D341Med (cell line): ENCODE results near the gene DENND1A.
"Not testable (repeated sequence)": the region's sequence is repeated elsewhere in the genome, so short reads cannot be mapped to it uniquely, and the experiment has no call there.

Experiments
- DNase-seq: peaks from one replicate; pipeline ENCODE4 v3.0.0; 2012; ENCODE audit warnings: low spot score

DENND1A gene

GRCh38 chr9:123453831-123454321 is 476.1 kb downstream of the DENND1A start:
- DNase-seq = no peak

DNA sequence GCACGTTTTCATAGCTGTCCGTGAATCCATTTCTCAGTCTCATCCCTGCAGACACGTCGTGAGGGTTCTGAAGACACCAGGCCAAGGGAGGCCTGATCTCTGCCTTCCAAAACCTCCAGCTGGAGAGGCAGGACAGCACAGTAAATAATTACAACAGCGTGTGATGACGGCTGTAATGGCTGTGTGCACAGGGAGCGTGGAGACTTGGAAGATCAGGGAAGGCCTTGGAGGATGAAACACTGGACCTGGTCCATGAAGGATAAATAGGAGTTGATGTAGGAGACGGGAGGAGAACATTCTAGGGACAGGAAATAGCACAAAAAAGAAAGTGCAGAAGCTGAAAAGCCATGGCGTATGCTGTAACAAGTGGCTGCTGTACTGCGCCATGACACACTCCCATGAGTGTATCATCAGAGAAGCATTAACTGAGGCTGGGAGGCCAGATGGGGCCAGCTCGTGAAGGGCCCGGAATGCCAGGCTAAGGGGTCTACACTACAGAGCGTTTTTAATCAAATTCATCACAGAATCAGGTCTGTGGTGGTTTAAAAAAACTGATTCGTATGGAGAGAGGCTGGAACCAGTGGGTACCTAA is 476.8 kb downstream of the DENND1A start:
- DNase-seq = no peak

- DNase-seq = no peak
Observed at GRCh38 chr9:123450996-123451395, 478.9 kb downstream of the DENND1A start.

GRCh38 chr9:123450098-123450770 is 479.7 kb downstream of the DENND1A start:
- DNase-seq = no peak

DNA sequence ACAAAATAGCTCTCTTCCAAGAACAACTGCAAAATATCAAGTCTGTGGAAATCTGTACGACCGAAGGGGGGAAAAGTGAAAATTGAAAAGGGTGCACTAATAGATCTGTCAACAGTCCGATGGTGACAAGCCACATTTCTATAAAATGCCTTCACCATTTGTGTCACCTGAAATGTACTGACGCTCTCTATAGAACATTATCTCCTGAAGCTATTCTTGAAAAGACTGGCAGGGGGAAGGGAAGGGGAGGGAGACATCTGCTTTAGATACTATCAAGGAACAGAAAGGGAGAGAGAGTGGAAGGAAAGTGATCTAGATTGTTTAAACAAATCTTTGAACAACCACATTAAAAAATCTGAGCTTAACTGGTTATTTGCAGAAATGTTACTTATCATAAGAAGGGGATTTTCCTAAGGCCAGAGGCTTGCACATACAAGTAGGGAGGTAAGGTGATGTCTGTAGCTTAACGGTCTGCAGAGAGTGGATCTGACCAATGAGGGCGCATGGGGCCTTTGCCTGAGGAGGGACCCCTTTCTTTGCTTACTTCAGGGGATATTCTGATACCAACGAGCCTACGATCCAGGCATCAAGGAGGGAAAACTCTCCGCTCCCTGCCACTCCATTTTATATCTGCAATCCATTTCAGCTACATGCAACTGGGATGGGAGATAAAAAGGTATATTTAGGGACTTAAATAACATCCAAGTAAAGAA is 481.8 kb downstream of the DENND1A start:
- DNase-seq = no peak

DNA sequence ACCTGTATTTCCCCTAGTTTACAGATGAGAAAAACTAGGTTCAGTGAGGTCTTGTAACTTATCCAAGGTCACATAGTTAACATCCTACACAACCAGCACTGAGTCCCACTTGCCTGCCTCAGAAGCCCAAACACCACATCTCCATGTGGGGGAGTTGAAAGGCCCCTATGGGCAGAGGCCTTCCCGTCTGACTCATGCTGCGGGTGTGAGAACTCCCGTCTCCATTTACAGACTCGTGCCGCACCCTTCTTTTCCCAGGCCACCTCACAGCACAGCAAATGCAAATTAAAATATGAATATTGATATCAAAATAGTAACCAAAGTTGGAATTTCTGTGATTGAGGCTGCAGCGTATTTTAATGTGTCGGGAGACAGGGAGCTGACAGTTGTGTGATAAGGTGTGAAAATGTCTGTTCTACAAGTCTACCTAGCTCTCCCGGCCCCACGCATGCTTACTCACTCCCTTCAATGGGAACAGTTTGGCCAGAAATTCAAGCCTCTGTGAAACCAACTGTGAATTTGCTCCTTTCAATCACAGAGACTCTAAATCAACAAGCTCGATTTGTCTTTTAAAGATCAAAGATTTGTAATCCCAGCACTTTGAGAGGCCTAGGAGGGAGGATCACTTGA is 483.8 kb downstream of the DENND1A start:
- DNase-seq = no peak

- DNase-seq = no peak
Observed at GRCh38 chr9:123445116-123445515, 484.8 kb downstream of the DENND1A start.

- DNase-seq = no peak
Observed at GRCh38 chr9:123441769-123442168, 488.2 kb downstream of the DENND1A start.

DNA sequence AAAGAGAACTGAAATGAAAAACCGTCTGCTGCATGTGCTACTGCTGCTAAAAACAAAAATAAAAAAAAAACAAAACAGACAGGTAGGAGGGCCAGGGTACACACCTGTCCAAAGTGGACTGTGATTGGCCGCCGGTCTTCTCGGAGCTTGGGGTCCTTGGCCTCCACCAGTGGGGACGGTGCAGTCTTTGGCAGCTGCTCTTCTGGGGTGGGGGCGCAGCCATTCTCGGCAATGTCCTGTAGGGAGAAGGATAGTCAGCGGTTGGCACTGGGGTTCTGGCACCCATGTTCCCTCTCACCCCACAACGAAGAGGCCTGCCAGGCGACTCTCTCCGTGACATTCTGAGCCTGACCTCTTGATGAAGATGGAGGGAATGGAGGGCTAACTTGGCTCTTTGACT is 489.7 kb downstream of the DENND1A start:
- no peak for DNase-seq

- DNase-seq = no peak
Observed at GRCh38 chr9:123438821-123439220, 491.1 kb downstream of the DENND1A start.

DNA sequence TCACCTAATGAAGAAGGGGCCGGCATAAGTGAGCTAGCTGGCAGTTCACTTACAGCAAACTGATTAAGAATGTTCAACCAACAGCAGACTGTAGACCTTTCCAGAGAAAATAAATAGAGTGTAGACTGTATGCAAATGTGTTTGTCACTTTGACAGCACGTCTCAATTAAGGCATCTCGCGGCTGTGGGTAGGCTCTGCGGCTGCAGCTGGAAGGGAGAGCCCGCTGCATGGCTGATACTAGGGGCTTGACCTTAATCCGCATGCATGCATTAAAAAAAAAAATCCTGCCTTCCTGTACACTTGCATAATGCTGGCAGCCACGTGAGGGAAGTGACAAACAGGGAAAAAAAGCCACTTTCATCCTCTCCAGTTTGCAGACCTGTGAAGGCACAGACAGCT is 491.6 kb downstream of the DENND1A start:
- no peak for DNase-seq

DNA sequence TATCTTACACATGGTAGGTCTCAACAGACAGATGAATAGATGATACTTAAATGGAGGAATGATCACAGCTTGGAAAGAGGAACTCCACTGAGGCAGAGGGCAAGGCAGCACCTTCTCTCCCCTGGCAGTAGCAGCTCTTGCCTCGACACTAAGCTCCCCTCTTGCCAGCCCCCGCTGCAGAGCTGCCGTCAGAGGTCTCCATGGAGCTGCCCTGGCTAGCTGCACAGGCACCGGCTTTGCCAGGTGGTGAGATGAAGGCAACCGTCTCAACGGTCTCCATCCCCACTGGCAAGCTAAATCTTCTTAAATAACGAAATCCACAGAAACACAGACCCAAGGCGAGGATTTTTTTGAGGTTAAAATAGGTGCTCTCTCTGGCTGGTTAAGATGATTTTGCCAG is 492.7 kb downstream of the DENND1A start:
- no peak for DNase-seq

DNA sequence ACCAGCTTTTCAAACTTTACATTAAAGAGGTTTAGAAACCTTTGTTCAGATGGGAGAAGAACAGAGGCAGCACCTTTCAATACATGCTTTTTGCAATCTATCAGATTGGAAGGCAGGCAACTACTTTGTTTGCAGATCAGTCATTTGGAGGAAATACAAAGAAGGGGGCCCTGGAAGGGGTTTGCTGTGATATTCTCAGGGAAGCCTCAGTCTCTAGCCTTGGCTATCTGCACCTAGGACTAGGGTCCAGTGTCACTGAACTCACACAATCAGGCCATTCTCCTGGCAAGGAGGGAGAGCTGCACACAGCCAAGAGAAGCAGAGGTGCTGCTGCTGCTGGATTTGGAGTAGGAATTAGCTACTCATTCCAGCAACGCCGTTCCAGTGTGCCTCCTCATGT is 494.5 kb downstream of the DENND1A start:
- DNase-seq = no peak

- no peak for DNase-seq
Observed at GRCh38 chr9:123434619-123435240, 495.2 kb downstream of the DENND1A start.

GRCh38 chr9:123432331-123433236 is 497.3 kb downstream of the DENND1A start:
- DNase-seq = no peak

GRCh38 chr9:123431581-123431980 is 498.3 kb downstream of the DENND1A start:
- DNase-seq = no peak

DNA sequence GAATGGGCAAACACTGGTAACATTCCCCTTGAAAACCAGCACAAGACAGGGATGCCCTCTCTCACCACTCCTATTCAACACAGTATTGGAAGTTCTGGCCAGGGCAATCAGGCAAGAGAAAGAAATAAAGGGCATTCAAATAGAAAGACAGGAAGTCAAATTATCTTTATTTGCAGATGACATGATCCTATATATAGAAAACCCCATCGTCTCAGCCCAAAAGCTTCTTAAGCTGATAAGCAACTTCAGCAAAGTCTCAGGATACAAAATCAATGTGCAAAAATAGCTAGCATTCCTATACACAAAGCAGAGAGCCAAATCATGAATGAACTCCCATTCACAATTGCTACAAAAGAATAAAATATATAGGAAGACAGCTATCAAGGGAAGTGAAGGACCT is 501.5 kb downstream of the DENND1A start:
- not testable (repeated sequence) for DNase-seq

- DNase-seq = no peak
Observed at GRCh38 chr9:123426406-123426805, 503.5 kb downstream of the DENND1A start.

- no peak for DNase-seq
Observed at GRCh38 chr9:123425836-123426365, 504.0 kb downstream of the DENND1A start.

DNA sequence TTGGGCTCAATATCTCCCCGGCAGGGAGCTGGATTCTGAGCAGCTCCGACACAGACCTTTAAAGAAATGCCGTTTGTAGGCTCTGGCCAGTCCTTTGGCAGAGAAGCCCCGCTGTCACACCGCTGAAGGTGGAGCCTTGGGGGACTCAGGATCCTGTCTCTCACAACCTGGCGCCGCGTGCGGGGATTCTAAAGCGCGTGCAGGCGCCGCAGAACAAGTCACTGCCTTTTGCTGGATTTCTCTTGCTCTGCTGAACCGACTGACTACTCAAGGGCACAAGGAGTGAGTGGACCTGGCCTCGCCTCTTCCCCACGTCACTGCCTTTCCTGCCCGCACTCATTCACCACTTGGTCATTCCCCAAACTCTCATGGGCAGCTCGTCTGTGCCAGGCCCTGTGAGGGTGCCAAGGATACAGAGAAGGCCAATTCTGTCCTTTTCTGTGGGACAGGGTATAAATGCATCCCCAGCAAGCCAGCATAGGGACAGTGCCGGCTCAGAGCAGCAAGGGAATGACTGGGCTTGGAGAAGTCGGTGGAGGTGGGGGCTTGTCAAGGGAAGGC is 504.6 kb downstream of the DENND1A start:
- no peak for DNase-seq
